Kidney (tissue), 14 donors: ENCODE data around the gene TTLL9. TPM values are rescaled to one million over a fixed set of nuclear protein-coding genes. Genes with fewer than 3 reads are reported as not detected.

ENCODE experiments used
- DNase-seq, 5 donors: peaks; one replicate each; pipeline ENCODE4 v3.0.0-alpha.2; 2013 to 2020
- FAIRE-seq: peaks from 2 replicates; lab custom pipeline; 2012; peaks lifted over from hg19 to GRCh38; lab: Jason Lieb, UNC
- H3K27ac ChIP-seq, 2 donors: one replicate each; pipeline ENCODE4 v1.7.0; 2013; ENCODE audit warnings: low read depth in 2 of 2, low read length in 2 of 2, inconsistent platforms in 1 of 2
- H3K27me3 ChIP-seq: one replicate; pipeline ENCODE4 v1.7.1; 2013; ENCODE audit warnings: low read length, inconsistent platforms; ENCODE audit not compliant: control insufficient read depth, insufficient read depth
- H3K36me3 ChIP-seq, 3 donors: one replicate each; pipeline versions ENCODE4 v1.7.0 to v1.7.1; 2013; ENCODE audit warnings: low read length in 3 of 3, control low read depth in 1 of 3, inconsistent platforms in 1 of 3; ENCODE audit not compliant: insufficient read depth in 3 of 3, control insufficient read depth in 2 of 3
- H3K4me1 ChIP-seq, 3 donors: one replicate each; pipeline versions ENCODE4 v1.7.0 to v1.7.1; 2013; ENCODE audit warnings: low read length in 3 of 3, inconsistent platforms in 1 of 3, low read depth in 1 of 3; ENCODE audit not compliant: control insufficient read depth in 2 of 3, insufficient read depth in 2 of 3
- H3K4me3 ChIP-seq, 3 donors: one replicate each; pipeline versions ENCODE4 v1.7.0 to v1.8.1; 2013; ENCODE audit warnings: low read length in 3 of 3, control low read depth in 1 of 3, inconsistent platforms in 1 of 3
- H3K9ac ChIP-seq, 3 donors: one replicate each; pipeline versions ENCODE4 v1.7.0 to v1.7.1; 2013; ENCODE audit warnings: low read length in 3 of 3, control low read depth in 1 of 3, inconsistent platforms in 1 of 3
- H3K9me3 ChIP-seq, 3 donors: one replicate each; pipeline versions ENCODE4 v1.7.0 to v1.7.1; 2013; ENCODE audit warnings: low read length in 3 of 3, control low read depth in 1 of 3, inconsistent platforms in 1 of 3; ENCODE audit not compliant: control insufficient read depth in 2 of 3, insufficient read depth in 1 of 3
- CTCF ChIP-seq: IDR thresholded peaks from 3 replicates; pipeline ENCODE4 v1.5.1; 2012; ENCODE audit warnings: mild to moderate bottlenecking, moderate library complexity, borderline replicate concordance; ENCODE audit not compliant: insufficient read depth; ENCODE audit errors: extremely low read depth
- intact Hi-C: fragments of 100-400 bp; cut with DNase I; formaldehyde crosslinking; loops from one replicate; pipeline ENCODE4 v1.11.1; 2022
- polyA plus RNA-seq: library from polyadenylated mRNA; stranded (reverse); fragments of 350-450 nt; fragmentation: Illumina TruSeq; extraction: RNeasy Lipid Tissue Mini Kit (QIAGEN cat#74804); gene quantifications from one replicate; pipeline ENCODE4 v1.2.3, GENCODE V29; 2014; ENCODE audit warnings: low read depth, low replicate concordance; ENCODE audit not compliant: insufficient read depth
- total RNA-seq: library from RNA; stranded (reverse); fragmentation: NEBNext Ultra II Directional; extraction: Animal tissue kit (Norgen Biotek cat#: 25700); gene quantifications from one replicate; pipeline ENCODE4 v1.2.1, GENCODE V29; 2021
- donor health status: control.
- donor health status: control.
- donor health status: control.
- donor health status: control.
- donor health status: control.
- donor health status: DM: yes; HTN: yes; CAD: no.
- donor health status: Normal renal cell carcinoma (clear cell type).

Gene TTLL9
- total and polyA plus RNA-seq, 2 donors from 2014 or later = 0.82 to 1.9 TPM

- H3K9ac ChIP-seq = no peak overlapping the region
- no peak for TF ChIP-seq CTCF
Measured at GRCh38 chr20:31840906-31841816, 29.3 kb upstream of the TTLL9 start.

GRCh38 chr20:31841928-31842327 lies 28.5 kb upstream of the TTLL9 start:
- Histone ChIP-seq H3K27me3 (no peaks in the 10 kb centered on the region), H3K4me1 (peaks cover 0 to 29% (median 6%) of the 10 kb centered on the region in 3 donors), H3K27ac (peak overlapping the region; percentile 53 to 69), H3K4me3 (no peak overlapping the region), H3K36me3 (no peaks in the 10 kb centered on the region), H3K9me3 (no peaks in the 10 kb centered on the region), H3K9ac (no peak overlapping the region)
- intact Hi-C loops = no loop called here
- DNase-seq (peak in 3 of 5 donors; percentile 38 to 80 (median 57)), FAIRE-seq (no peak)
- TF ChIP-seq CTCF = no peak

More at GRCh38 chr20:31840906-31841816, 29.3 kb upstream of the TTLL9 start:
- Histone ChIP-seq H3K4me3 (no peak overlapping the region), H3K27me3 (no peaks in the 10 kb centered on the region), H3K36me3 (no peaks in the 10 kb centered on the region), H3K9me3 (no peaks in the 10 kb centered on the region), H3K4me1 (peaks cover 0 to 31% (median 5%) of the 10 kb centered on the region in 3 donors), H3K27ac (peak overlapping the region; percentile 53 to 69)
- intact Hi-C loops = no loop called here
- DNase-seq (no peak), FAIRE-seq (no peak)

GRCh38 chr20:31842471-31843157 lies 27.8 kb upstream of the TTLL9 start:
- Histone ChIP-seq H3K9ac (no peak overlapping the region), H3K4me1 (peaks cover 0 to 23% (median 6%) of the 10 kb centered on the region in 3 donors), H3K27me3 (no peaks in the 10 kb centered on the region), H3K27ac (peak overlapping the region; percentile 69 to 78), H3K4me3 (peak overlapping the region in 2 of 3 donors; percentile 36 to 55), H3K9me3 (no peaks in the 10 kb centered on the region), H3K36me3 (no peaks in the 10 kb centered on the region)
- intact Hi-C loops = no loop called here
- FAIRE-seq (no peak), DNase-seq (peak; percentile 77 to 93 (median 81))
- no peak for TF ChIP-seq CTCF
